Esophagus (tissue), 2 donors: ENCODE data around the gene GRAMD1A. TPM values are rescaled to one million over a fixed set of nuclear protein-coding genes. Genes with fewer than 3 reads are reported as not detected.
"Not testable (repeated sequence)": the region's sequence is repeated elsewhere in the genome, so short reads cannot be mapped to it uniquely, and the experiment has no call there.

ENCODE experiments used
- H3K27ac ChIP-seq, 2 donors: one replicate each; pipeline ENCODE4 v1.5.1; 2013; ENCODE audit warnings: low read depth in 2 of 2, mild to moderate bottlenecking in 2 of 2, inconsistent platforms in 1 of 2, low read length in 1 of 2, moderate library complexity in 1 of 2
- H3K27me3 ChIP-seq, 2 donors: one replicate each; pipeline ENCODE4 v1.6.1; 2013; ENCODE audit warnings: low read length in 2 of 2, control low read depth in 1 of 2, mild to moderate bottlenecking in 1 of 2; ENCODE audit not compliant: insufficient read depth in 2 of 2, control insufficient read depth in 1 of 2
- H3K36me3 ChIP-seq, 2 donors: one replicate each; pipeline ENCODE4 v1.6.1; 2013; ENCODE audit warnings: low read length in 1 of 2; ENCODE audit not compliant: control insufficient read depth in 2 of 2, insufficient read depth in 2 of 2
- H3K4me1 ChIP-seq, 2 donors: one replicate each; pipeline ENCODE4 v1.6.1; 2013; ENCODE audit warnings: low read length in 1 of 2; ENCODE audit not compliant: control insufficient read depth in 2 of 2, insufficient read depth in 2 of 2
- H3K4me3 ChIP-seq, 2 donors: one replicate each; pipeline ENCODE4 v1.5.1; 2013; ENCODE audit warnings: low read length in 2 of 2, mild to moderate bottlenecking in 2 of 2, low read depth in 1 of 2, moderate library complexity in 1 of 2
- H3K9me3 ChIP-seq, 2 donors: one replicate each; pipeline ENCODE4 v1.6.1; 2013; ENCODE audit warnings: mild to moderate bottlenecking in 2 of 2, low read depth in 1 of 2, low read length in 1 of 2, moderate library complexity in 1 of 2; ENCODE audit not compliant: control insufficient read depth in 2 of 2, insufficient read depth in 1 of 2
- WGBS, 2 donors: extraction: QIAGEN DNeasy Blood & Tissue Kit; methylation state at CpG; one replicate each; pipeline ENCODE4 v1.1.7; 2013; 5-methylcytosine and 5-hydroxymethylcytosine counted together
- polyA plus RNA-seq, 2 donors: library from polyadenylated mRNA; stranded (reverse); fragments of 200-250 nt; gene quantifications; one replicate each; pipeline ENCODE4 v1.2.3, GENCODE V29; 2013
- donor health status: healthy with polysubstance abuse.
- donor health status: Bipolar disorder and iron deficiency.

The GRAMD1A gene
- polyA plus RNA-seq, 2 donors = 11.7 to 14.0 TPM

GRCh38 chr19:34998777-34999497, 1.2 kb upstream of the GRAMD1A start:
- H3K36me3 ChIP-seq = no peaks in the 10 kb centered on the region
- peaks cover 2 to 16% of the 10 kb centered on the region in 2 donors for H3K4me1 ChIP-seq
- H3K27ac ChIP-seq = peak overlapping the region; percentile 94 to 95
- 44 to 47% methylated on average over 13 of the region's 13 CpGs for WGBS, 2 donors
- no peaks in the 10 kb centered on the region for H3K27me3 ChIP-seq
- peak overlapping the region in 1 of 2 donors; percentile 65 for H3K4me3 ChIP-seq
- H3K9me3 ChIP-seq = no peaks in the 10 kb centered on the region

GRCh38 chr19:35000338-35000646, 169 bp downstream of the GRAMD1A start:
- 0 to 1% methylated on average over 16 to 37 of the region's 37 CpGs for WGBS, 2 donors
- peak overlapping the region; percentile 57 to 65 for H3K4me3 ChIP-seq
- no peaks in the 10 kb centered on the region for H3K36me3 ChIP-seq
- no peaks in the 10 kb centered on the region for H3K9me3 ChIP-seq
- H3K27me3 ChIP-seq = no peaks in the 10 kb centered on the region
- H3K4me1 ChIP-seq = peaks cover 0 to 19% of the 10 kb centered on the region in 2 donors
- peak overlapping the region; percentile 89 to 94 for H3K27ac ChIP-seq

GRCh38 chr19:35000647-35001501, 751 bp downstream of the GRAMD1A start:
- Histone ChIP-seq H3K27ac (peak overlapping the region; percentile 89 to 94), H3K36me3 (no peaks in the 10 kb centered on the region), H3K27me3 (no peaks in the 10 kb centered on the region), H3K9me3 (no peaks in the 10 kb centered on the region), H3K4me1 (peaks cover 0 to 19% of the 10 kb centered on the region in 2 donors), H3K4me3 (peak overlapping the region; percentile 57 to 65)
- 1 to 2% methylated on average over 32 to 46 of the region's 46 CpGs for WGBS, 2 donors

- H3K4me3 ChIP-seq = no peak overlapping the region
- H3K9me3 ChIP-seq = no peaks in the 10 kb centered on the region
- no peaks in the 10 kb centered on the region for H3K36me3 ChIP-seq
- no peaks in the 10 kb centered on the region for H3K27me3 ChIP-seq
- H3K4me1 ChIP-seq = peaks cover 0 to 19% of the 10 kb centered on the region in 2 donors
- H3K27ac ChIP-seq = no peak overlapping the region
- 84 to 88% methylated on average over 11 of the region's 11 CpGs for WGBS, 2 donors
Observed at GRCh38 chr19:35002037-35002535, 2.0 kb downstream of the GRAMD1A start.

- 82 to 90% methylated on average over 18 of the region's 18 CpGs for WGBS, 2 donors
- H3K4me1 ChIP-seq = peaks cover 0 to 14% of the 10 kb centered on the region in 2 donors
Observed at GRCh38 chr19:35004517-35005255, 4.6 kb downstream of the GRAMD1A start.

GRCh38 chr19:35005256-35005977, 5.3 kb downstream of the GRAMD1A start:
- no peaks in the 10 kb centered on the region for H3K27me3 ChIP-seq
- H3K4me3 ChIP-seq = no peak overlapping the region
- peaks cover 0 to 14% of the 10 kb centered on the region in 2 donors for H3K4me1 ChIP-seq
- H3K36me3 ChIP-seq = peaks cover 0 to 10% of the 10 kb centered on the region in 2 donors
- no peak overlapping the region for H3K27ac ChIP-seq
- 84 to 88% methylated on average over 11 of the region's 11 CpGs for WGBS, 2 donors
- H3K9me3 ChIP-seq = no peaks in the 10 kb centered on the region

More at GRCh38 chr19:35004517-35005255, 4.6 kb downstream of the GRAMD1A start:
- Histone ChIP-seq H3K36me3 (peaks cover 0 to 4% of the 10 kb centered on the region in 2 donors), H3K27ac (no peak overlapping the region), H3K9me3 (no peaks in the 10 kb centered on the region), H3K4me3 (no peak overlapping the region), H3K27me3 (no peaks in the 10 kb centered on the region)

- H3K9me3 ChIP-seq, H3K27me3 ChIP-seq, H3K27ac ChIP-seq, H3K4me3 ChIP-seq: not testable (repeated sequence)
- WGBS, 2 donors = 80 to 91% methylated on average over 6 of the region's 6 CpGs
- H3K36me3 ChIP-seq = peaks cover 0 to 10% of the 10 kb centered on the region in 2 donors
- H3K4me1 ChIP-seq = peaks cover 0 to 13% of the 10 kb centered on the region in 2 donors
Observed at GRCh38 chr19:35006007-35006341, 5.9 kb downstream of the GRAMD1A start.

GRCh38 chr19:35006342-35006998, 6.3 kb downstream of the GRAMD1A start:
- 59 to 74% methylated on average over 15 of the region's 15 CpGs for WGBS, 2 donors
- Histone ChIP-seq H3K9me3 (no peaks in the 10 kb centered on the region), H3K4me3 (no peak overlapping the region), H3K27ac (peak overlapping the region in 1 of 2 donors; percentile 47), H3K36me3 (peaks cover 0 to 10% of the 10 kb centered on the region in 2 donors), H3K4me1 (peaks cover 0 to 11% of the 10 kb centered on the region in 2 donors), H3K27me3 (no peaks in the 10 kb centered on the region)
